HG02943 (cell line): ENCODE measurements around the gene C3orf18.

Source experiments
- ATAC-seq: cut with Tn5 transposase; IDR thresholded peaks from one replicate; pipeline ENCODE4 v1.9.1; 2021; ENCODE audit warnings: mild to moderate bottlenecking, low read depth, moderate library complexity; ENCODE audit not compliant: unreplicated experiment

Gene C3orf18

DNA sequence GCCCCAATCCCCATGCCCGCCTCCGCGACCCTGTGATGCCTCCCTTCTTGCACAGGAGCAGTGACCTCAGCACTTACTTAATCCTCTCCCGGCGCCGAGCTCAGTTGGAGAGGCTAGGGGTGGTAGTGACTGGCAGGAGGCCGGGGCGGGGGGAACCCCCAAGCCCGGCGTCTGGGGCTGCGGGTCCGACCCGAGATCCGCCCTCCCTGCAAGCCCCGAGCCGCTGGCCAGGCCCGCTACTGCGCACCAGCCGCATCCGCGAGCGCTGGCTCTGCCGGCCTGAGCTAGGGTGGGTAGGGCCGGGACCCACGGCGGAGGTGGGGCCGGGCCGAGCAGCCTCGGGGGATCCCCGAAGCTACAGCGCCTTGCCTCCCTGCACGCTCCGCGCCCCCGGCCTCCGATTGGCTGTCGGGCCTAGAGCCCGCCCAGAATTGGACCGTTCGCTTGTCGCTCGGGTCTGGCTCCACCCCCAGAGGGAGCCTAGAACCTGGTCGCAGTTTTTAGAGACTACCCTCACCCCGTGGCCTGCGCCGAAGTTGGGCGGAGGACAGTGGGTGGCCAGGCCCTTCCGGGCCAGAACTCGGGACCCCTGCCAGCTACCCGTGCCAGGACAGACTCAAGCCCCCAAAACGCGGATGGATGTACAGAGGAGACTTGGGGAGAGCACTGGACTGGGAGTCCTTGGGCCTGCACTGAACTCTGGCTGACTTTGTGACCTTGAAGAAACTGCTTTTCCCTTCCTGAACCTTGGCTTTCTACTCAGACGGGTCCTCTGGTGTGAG, at the start of gene C3orf18:
Gene C3orf18 (minus strand): TSS at position 362 of the 782 bp plus-strand sequence. CDS start 2,048 bp downstream, outside the sequence.
- ATAC-seq = peak; percentile 63

- peak; percentile 59 for ATAC-seq
These were observed 49.2 kb upstream of the C3orf18 start for GRCh38 chr3:50616770-50617095.

- no peak for ATAC-seq
These were observed 48.6 kb upstream of the C3orf18 start for GRCh38 chr3:50616003-50616769.

- ATAC-seq = no peak
These were observed 47.6 kb upstream of the C3orf18 start for GRCh38 chr3:50615190-50615589.

DNA sequence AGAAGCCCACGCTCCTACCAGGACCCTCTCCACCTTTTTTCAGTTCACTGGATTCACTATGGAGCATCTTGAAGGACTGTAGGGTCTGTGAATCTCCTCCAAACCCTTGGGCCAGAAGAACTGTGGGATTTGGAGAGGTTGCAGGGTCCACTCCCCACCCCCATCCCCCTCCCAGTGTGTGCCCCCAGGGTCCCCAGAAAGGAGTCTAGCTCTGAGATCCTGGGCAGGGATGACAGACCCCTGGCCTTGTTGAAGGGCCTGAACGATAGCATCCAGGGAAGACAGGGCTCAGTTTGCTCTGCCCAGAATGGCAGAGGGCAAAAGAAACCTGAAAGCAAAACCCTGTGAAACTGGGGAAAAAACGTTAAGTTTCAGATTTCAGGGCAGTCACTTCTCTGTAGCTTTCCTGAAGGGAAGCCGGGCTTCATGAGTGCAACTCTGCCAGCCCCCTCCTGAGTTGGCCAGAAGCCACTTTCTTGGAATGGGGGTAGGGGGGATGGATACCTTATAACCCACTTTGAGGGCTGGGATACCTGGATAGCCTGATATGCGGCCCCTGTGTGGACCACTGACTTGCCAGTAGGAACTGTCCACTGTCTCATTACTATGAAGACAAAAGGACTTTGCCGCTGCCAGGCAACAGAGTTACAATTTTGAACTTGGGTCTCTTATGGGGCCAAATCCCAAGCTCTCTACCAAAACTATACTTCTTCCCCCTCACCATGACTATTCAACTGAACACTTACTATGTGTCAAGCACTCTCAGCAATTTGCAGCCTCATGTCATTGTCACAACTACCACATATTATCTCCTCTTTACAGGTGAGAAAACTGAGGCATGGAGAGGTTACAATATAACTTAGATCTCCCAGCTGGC, 45.7 kb upstream of the C3orf18 start:
- no peak for ATAC-seq

- no peak for ATAC-seq
These were observed 44.8 kb upstream of the C3orf18 start for GRCh38 chr3:50612234-50612882.

- ATAC-seq = peak; percentile 71
These were observed 44.1 kb upstream of the C3orf18 start, which contains the start of gene CISH for GRCh38 chr3:50611464-50612233. CISH (minus strand) TSS chr3:50611774; CDS start chr3:50611650, 124 bp downstream.

GRCh38 chr3:50610992-50611463, 43.5 kb upstream of the C3orf18 start:
- no peak for ATAC-seq

DNA sequence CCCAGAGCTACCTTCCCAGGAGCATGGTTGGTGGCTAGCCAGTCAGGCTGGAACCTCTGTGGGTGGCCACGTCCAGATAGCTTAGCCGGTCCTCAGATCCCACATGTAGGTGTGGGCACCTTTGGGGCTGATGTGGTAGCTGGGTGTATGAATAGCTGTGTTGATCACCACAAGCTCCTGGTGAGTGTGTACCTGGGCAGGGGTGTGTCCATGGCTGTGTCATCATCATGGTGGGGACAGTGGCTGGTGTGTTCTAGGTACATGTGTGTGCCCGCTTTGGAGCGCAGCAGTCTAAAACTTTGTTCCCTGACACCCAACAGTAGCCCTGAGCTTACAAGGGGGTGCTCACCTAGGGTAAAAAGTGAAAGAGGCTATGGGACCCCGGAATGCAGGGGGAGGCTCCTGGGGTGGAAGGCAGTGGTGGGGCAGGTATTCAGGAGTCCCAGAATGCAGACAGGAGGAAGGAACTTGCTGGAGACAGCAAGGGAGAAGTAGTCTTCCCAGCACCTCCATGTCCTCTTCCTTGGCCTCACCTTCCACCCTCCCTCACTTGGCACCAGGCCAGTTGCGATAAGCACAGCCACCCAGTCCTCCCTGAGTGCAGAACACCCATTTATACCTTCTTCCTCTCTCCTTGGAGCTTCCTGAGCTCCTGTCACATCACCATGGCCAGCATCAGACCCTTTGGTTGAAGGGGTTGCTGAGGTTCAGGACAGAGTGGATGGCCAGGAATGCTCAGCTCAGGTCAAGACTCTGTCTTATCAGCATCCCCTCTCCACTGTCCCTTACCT, 42.8 kb upstream of the C3orf18 start:
- no peak for ATAC-seq

DNA sequence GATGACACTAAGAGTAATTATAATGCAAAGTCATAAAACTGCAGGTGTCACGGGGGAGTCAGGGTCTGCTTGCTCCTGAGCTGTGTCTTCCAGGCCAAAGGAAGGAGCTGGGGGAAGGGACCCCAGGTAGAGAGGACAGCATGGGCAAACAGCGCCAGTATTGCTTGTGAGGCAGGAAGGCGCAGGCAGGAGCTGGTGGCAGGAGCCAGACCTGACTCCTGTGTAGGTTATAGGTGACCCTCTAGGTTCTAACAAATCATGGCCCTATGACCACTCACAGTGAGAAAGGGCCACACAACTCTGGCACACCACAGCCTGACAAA, 42.2 kb upstream of the C3orf18 start:
- no peak for ATAC-seq

DNA sequence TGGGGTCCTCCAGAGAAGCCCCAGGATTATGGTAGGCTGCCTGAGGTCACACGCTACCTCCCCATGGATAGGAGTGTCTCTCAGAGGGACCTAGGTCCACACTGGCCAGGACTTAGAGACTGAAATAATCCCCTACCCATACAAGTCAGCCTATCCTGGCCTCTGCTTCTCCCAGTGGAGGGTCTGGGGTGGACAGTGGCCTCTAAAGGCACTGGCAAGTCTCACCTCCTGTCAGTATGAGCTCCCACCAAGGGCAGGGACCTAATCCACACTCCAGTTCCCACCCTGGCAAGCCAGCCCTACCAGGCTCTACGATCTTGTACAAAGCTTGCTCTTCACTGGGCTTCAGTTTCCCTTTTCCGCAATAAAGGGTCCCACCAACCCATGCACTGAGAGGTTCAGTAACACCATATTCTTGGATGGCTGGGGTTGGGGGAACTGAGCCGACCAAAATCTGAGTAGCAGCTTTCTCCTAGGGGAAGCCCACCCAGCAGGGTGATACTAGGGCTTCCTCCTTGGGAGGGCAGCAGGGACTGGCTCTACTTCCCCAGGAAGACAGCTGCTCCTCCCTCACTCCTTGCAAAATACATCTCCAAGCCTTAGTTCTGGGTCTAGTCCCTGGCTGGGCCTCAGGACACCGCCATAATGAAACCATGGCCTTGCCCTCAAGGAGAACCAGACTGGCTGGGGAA, 41.7 kb upstream of the C3orf18 start:
- no peak for ATAC-seq

- no peak for ATAC-seq
These were observed 40.7 kb upstream of the C3orf18 start for GRCh38 chr3:50608278-50608677.

GRCh38 chr3:50607271-50608091, 39.9 kb upstream of the C3orf18 start:
- ATAC-seq = no peak

GRCh38 chr3:50606596-50606995, 39.0 kb upstream of the C3orf18 start:
- ATAC-seq = no peak

- ATAC-seq = no peak
These were observed 38.4 kb upstream of the C3orf18 start for GRCh38 chr3:50605901-50606326.

DNA sequence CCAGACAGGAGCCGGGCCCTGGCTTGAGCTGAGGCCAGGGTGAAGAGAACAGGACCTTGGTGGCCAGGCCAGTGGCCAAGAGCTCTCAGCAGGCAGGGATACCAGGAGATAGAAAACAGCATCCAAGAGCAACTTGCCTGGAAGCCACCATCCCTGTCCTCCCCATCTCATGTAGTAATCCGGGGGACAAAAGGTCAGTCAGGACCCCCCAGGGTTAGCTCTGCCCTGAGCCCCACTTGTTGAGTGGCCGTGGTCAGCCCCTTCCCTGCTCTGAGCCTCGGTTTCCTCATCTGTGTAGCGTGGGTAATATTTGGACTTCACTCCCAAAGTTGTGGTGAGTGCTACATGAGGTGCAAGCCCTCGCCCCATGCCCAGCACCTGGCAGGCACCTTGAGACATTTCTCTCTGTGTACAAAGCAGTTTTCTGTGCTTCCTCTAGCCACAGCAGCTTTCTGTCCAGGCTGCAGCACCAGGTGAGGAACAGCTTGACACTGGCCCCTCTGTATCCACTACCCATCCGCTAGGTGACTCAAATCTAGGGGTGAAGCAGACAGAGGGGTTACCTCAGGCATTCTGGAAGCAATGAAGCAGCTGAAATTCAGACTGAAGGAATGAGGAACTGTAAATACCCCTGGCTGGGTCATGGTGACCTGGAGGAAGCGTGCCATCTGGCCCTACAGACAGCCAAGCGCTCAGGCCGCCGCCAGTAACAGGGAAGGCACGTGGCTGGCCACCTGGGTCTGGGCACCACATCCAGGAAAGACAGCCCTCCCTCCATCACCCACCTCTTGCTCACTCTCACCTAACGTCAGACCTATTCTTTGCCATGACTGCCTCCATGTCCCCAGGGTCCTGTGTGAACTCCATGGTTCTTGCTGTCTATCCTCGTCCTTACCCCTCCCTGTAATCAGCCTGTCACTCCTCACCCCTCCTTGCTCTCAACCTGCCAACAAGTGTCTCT, 37.4 kb upstream of the C3orf18 start:
- no peak for ATAC-seq
